ENCODE data around the gene SHBG.

DNA sequence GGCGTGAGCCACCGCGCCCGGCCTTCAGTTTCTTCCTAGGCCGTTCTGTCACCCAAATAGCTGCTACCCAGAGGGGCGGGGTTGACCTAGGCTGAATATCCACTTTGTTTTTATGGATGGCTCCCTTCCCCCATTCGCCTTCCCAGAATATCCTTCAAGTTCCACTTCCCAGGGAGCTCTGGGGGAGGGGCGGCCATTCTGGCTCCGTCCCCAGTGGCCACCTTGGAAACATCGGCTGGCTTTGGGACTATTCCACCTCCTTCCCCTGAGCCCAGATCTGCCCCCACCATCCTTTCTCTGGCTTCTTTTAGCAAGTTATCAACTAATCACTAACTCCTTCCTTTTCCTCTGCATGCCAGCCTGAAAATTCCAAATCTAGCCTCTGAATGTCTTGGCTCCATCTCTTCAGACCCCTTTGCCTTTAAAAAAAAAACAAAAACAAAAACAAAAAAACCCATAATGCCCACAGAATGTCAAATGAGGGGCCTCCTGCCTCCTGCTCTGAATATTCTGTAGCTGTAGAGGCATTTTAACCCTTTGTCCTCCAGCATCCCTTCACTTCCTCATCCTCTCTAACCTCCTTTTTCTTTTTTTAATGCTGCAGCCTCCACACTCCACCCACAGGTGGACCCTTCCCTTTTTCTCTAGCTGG is 27.1 kb downstream of the SHBG start:
- TF ChIP-seq CTCF (IDR thresholded peaks at IDR 0.05), result no peak
- no peak for TF ChIP-seq POLR2A (IDR thresholded peaks at IDR 0.05)

All from thyroid gland (tissue), 4 donors.